GM12873 (cell line): Measurements from ENCODE around the gene C15orf40.

Experiments used
- TF ChIP-seq, protein P1 (sequence below): IDR thresholded peaks from 2 replicates; pipeline ENCODE4 v1.5.1; 2012; ENCODE audit warnings: low read depth, mild to moderate bottlenecking, moderate library complexity, low read length, control low read depth; ENCODE audit not compliant: insufficient read depth; ENCODE audit errors: missing control alignments

Gene C15orf40

DNA sequence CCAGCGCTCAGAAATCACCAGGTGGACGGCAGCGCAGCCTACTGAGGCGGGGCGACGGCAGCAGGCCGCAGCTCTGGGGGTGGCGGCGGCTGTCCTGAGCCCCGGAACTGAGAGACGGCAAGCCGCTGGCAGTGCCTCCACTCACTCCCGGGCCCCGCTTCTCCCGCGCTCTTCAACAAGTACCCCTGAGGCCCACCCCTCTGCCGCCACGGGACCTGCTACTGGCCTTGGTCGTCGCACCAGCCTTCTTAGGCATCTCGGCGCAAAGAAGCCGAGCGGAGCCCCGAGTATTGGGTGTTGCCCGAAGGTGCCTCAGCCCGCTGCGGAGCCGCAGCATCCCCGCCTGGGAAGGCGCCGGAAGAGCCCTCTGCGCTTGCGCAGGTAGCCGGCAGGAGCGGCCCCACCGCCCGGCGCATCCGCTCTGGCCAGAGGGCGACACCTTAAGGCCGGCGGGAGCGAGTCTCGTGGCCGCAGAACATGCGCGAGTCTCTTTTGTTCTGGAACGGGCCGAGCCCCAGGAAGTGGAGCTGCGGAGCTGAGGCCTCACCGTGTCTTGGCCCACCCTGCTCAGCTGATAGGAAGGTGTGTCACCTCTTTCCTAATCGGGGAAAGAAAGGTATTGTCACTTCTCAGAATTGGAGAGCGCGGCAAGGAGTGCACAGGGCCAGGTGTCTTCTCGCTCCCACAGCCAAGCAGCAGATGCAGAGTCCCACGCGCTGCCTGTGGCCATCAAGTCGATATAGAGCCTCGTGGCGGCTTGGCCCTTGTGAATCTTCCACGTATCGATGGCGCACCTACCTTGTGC is at the start of gene C15orf40:
C15orf40 (minus strand) TSS at position 369 of the 805 bp plus-strand sequence; CDS start at position 337, 32 bp downstream.
- TF ChIP-seq, protein P1, sequence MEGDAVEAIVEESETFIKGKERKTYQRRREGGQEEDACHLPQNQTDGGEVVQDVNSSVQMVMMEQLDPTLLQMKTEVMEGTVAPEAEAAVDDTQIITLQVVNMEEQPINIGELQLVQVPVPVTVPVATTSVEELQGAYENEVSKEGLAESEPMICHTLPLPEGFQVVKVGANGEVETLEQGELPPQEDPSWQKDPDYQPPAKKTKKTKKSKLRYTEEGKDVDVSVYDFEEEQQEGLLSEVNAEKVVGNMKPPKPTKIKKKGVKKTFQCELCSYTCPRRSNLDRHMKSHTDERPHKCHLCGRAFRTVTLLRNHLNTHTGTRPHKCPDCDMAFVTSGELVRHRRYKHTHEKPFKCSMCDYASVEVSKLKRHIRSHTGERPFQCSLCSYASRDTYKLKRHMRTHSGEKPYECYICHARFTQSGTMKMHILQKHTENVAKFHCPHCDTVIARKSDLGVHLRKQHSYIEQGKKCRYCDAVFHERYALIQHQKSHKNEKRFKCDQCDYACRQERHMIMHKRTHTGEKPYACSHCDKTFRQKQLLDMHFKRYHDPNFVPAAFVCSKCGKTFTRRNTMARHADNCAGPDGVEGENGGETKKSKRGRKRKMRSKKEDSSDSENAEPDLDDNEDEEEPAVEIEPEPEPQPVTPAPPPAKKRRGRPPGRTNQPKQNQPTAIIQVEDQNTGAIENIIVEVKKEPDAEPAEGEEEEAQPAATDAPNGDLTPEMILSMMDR = peak; percentile 74

DNA sequence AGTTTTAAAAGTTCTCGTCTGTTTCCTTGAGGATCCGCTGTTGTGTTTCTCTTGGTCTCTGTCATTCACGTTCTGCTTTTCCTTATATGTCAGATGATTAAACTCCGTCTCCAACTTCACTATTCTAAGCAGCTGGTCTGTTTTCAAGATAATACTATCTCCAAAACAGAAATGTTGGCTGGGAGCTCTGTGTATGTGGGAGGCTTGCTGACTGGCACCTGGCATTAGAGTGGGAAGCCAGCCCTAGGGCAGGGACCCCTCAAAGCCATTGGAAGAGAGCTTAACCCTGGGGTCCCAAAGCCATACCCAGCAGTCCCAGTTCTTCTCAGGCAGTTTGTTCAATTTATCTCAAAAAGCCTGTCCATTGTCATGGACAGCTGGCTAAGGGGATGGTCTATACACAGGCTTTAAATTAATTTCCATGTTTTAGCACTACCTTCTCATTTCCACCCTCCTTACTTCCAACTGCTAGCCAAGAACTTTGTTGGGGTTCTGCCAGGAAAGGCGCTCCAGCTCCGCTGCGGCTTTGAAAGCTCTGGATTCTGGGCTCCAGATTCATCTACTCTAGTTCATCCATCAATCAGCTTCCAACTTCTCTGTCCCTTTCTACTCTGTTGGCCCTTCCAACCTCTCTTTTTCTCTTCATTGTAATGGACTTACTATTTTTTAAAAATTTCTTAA is 46.4 kb upstream of the C15orf40 start:
- TF ChIP-seq, protein P1 = no peak

DNA sequence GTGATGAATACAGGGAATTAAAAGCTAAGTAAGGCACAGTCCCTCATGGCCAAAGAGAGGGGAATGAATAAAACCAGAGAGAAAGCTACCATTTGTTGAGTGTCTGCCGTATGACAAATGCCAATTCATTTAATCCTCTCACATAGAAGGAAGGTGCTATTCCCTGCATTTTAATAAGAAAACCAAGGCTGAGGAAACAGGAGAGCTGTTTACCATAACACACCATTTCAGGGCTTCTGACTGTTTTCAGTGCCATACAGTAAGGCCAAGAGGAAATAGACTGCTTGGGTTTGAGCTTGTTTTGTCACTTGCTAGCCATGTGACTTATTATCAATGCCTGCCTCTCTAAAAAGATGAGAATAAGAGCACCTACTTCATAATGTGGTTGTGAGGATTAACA is 45.6 kb upstream of the C15orf40 start:
- TF ChIP-seq, protein P1 = no peak

DNA sequence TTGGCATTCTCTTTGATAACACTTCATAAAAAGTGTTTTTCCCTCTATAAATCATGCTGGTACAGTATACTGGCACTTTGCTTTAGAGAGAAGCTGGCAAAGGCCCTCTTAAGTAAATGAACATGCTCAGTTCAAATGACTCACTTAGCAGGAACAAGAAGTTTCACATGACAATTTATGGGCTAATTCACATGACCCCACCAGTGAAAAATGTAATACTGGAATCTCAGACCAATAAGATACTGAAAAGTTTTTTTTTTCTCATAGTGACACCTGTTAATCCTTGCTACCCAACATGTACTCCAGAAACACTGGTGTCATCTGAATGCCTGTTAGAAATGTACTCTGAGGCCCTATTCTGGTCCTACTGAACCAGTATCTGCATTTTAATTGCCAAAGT is 41.7 kb upstream of the C15orf40 start:
- TF ChIP-seq, protein P1 = no peak

DNA sequence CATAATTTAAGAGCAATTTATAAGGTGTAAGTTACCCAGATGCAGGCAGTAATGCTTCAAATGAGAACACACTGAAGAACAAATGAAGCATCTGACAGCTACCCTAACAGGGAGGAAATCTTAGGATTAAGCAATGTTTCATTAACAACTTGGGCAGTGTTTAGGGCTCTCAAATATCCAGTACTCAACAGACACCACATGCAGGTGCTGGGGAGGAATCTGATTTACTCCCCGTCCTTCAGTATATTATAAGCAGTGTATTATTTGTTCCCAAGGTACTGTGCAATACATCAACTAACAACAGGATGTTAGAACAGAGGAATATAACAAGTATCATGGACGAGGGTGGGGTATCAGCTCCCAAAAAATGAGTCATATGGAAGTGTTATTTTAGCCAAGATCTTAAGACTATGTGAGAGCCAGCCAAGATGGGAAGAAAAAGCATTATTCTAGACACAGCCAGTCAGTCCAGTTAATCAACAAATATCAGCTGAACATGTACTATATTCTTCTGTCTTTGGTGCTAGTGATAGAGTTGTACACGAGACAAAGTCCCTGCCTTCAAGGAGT is 35.2 kb upstream of the C15orf40 start:
- TF ChIP-seq, protein P1 = no peak

DNA sequence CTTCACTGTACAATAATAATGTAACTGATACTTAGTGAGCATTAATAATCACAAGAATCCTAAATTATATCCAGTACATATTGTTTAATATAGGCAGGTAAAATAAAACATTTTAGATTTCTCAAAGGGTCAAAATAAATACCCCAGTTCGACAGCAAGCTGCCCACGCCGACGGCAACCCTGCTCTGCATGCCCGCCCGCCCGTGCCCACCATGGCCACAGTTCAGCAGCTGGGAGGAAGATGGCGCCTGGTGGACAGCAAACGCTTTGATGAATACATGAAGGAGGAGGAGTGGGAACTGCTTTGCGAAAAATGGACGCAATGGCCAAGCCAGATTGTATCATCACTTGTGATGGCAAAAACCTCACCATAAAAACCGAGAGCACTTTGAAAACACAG is 32.7 kb upstream of the C15orf40 start:
- TF ChIP-seq, protein P1 = no peak

DNA sequence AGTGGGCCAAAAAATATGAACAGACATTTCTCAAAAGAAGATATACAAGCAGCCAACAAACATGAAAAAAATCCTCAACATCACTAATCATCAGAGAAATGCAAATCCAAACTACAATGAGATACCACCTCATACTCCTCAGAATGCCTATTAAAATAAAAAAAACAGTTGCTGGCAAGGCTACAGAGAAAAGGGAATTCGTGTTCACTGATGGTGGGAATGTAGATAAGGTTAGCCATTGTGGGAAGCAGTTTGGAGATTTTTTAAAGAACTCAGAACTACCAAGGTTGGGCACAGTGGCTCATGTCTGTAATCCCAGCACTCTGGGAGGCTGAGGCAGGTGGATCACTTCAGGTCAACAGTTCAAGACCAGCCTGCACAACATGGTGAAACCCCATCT is 27.8 kb upstream of the C15orf40 start:
- TF ChIP-seq, protein P1 = no peak
